IPS DF 4.7 (cell line): Measurements from ENCODE around the gene STARD10.

Experiments used
- DNase-seq: peaks from one replicate; pipeline ENCODE4 v3.0.0-alpha.2; 2013; ENCODE audit warnings: low spot score; ENCODE audit errors: extremely low read depth

The STARD10 gene

DNA sequence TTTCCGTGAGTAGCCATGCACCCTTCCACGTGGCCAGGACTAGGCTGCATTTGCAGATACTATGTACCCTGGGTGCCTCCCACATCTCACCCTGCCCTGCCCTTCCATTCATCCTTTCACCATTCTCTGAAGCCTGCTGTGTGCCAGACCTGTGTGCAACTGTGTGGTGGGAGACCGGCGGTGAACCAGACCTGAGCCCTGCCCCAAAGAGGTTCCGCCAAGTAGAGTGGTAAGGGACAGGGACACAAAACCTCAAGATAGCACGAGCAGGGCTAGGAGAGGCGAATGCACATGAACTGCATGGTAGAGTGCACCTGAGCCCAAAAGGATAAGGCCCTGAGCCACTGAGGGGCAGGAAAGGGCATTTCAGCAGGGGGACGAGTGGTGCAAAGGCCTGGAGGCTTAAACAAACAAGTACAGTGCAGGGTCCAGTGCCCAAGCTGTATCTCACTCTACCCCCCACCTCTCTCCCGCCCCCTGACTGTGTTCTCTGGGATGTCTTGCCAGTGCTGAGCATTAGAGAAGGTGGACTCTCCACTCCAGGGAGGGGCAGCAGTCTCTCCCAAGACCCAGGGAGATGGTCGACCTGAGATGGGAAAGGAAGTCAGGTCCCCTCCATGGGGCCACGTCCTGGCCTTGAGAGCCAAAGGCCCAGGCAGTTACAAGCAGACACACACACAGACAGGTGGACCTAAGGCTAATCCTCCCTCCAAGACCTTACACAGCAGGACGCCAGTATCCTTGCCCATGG, 27.5 kb downstream of the STARD10 start:
- no peak for DNase-seq

DNA sequence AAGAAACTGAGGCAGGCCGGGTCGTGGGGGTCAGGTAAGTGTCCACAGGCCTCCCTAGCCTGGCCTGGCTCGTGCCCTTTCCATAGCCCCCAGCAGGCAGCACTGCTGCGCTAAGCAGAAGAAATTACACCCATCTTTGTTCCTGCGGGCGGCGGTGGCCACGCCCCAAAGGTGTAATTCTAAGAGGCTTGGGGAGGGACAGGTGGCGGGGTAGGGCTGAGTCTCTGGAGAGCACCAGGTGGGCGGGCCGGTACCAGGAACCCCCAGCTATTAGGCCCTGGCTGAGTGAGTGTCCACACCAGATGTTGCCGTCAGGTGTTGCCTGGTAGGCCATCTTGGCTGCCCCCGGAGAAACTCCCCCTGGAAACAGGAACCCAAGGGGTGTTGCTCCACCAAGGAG, 29.3 kb downstream of the STARD10 start:
- DNase-seq: no peak

DNA sequence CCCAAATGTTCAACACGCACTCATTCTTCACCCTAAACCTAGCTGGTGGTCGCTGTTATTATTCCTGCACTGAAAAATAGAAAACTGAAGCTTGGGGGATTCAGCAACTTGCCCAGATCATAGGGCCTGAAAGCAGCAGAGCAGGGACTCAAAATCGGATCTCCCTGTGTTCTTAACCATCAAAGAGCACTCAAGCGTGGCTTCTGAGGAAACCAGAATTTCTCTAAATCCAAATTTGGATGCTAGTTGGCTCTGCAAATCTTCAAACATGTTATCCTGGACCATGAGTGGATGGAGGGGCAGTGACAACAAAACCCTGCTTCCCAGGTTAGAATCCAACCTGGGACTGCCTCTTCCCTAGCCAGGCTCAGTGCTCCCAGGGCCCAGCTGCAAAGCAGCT, 30.0 kb downstream of the STARD10 start:
- no peak for DNase-seq

DNA sequence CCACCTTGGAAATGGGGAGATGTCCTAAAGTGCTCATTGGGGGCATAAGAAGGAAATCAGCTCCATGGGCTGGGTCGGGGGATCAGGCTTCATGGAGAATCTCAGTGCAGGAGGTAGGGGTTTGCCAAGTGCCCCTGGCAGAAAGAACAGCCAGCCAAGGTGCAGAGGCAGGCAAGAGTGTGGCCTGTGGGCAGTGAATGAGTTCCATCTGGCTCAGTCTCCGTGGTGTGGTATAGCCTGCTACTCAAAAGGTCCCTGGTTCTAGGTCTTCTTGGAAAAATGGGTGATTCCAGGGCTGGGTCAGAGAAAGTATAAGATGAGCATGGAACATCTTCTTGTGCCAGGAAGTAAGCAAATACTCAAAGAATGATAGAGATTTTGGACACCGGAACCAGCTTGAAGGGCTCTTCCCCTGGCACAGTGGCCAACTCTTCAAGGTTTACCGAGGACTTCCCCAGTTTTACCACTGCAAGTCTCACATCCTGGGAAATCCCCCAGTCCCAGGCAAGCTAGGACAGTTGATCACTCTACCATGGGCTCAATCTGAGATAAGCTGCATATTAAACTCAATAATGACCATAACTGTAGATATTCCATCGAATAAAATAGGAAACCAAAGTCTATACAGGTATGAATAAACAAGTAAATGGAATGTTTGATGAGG, 31.1 kb downstream of the STARD10 start:
- no peak for DNase-seq

DNA sequence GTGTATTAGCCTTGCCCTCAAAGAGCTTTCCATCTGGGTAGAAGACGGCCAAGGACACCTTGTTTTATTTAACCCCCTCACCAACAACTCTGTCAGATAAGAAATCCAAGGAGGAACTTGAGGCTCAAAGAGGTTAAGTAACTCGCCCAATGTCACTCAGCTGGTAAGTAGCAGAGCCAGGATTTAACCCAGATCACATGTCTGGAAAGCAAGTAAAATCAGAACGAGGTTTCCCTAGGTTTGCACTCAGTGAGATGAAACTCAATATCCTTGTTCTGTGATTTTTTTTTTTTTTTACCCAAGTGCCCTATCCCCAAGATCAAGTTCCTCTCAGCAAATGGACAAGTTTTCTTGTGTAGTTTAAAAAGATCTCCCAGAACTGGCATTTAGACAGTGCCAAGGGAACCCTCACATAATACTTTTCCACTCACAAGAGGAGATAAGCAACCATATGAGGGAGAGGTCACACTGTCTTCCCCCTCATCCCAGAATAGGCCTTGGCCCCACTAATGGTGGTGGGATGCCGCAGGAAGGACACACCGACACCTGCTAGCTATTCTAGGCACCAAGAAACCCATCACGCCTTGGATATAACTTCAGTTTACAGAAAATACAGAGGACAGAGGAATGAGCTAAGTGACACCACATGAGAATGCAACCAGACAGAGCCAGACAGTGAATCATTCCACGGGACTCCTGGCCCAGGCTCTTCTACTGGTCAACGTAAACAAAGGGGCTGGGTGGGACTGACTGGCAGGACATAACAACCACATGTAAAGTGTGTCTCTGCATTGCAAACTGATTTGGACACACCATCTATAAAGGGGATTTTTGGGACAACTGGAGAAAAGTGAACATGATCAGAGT, 33.1 kb downstream of the STARD10 start:
- no peak for DNase-seq

DNA sequence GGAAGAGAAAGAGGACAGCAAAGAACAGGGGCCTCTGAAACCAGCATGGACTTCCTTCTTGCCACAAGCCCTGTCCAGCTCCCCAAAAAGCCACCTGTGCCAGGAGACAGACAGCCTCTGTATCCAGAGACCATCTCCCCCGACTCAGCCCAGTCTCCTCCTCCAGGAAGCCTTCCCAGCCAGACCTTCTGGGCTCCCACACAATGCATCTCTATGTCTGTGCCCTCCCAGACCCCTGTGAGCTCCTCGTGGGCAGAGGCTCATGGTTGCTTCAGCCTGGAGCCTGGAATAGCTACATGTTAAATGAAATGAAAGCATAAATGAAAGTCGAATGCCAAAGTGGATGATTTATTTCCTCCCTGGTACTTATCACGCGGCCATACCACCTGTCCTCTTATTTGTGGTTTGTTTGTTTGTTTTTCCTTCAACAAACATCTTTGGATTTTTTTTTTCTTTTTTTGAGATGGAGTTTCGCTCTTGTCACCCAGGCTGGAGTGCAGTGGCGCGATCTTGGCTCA, 34.3 kb downstream of the STARD10 start:
- DNase-seq: no peak

DNA sequence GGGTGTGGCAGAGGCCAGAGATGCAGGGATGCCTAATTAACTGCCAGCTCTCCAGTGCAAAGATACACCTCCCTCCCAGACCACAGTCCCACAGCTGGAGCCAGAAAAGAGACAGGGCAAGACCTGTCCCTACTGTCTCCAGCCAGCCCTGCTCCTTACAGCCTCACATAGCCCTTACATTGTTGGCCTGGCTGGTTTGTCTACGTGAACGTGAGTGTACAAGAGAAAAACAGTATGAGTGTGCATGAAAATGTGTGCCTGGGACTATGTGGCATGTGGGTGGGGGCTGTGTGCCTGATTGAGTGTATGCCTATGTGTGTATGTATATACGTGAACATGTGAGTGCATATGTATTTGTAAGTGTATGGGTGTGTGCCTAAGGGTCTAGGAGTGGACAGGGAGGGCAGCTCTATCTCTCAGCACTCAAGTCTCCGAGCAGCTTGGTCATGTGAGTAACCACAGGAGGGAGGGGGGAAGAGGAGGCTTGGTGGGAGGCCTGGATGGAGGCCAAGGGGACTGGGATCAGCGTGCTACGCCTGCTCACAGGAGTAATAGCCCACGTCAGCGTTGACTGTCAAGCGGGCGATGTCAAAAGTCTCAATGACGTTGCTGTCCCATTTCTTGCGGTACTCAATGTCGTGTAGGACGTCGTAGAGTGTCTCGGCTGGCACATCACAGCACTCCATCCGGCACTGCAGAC, 35.0 kb downstream of the STARD10 start:
- DNase-seq: no peak

DNA sequence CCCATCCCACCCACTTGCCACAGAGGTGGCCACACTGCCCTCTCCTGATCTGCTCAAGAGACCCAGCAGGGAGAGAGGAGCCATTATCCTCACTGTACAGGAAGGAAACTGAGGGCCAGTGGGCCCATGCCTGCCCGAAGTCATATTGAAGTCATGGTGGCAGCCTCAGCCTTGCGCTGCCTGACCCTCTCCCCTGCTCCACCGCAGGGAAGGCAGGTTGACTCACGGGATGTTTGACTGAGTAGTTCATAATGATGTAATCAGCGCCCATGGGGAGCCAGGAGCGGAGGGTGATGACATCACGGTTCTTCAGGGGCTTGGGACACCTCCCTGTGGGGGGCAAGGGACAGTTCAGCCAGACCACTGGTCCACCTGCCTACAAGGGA, 35.5 kb downstream of the STARD10 start:
- DNase-seq: no peak

DNA sequence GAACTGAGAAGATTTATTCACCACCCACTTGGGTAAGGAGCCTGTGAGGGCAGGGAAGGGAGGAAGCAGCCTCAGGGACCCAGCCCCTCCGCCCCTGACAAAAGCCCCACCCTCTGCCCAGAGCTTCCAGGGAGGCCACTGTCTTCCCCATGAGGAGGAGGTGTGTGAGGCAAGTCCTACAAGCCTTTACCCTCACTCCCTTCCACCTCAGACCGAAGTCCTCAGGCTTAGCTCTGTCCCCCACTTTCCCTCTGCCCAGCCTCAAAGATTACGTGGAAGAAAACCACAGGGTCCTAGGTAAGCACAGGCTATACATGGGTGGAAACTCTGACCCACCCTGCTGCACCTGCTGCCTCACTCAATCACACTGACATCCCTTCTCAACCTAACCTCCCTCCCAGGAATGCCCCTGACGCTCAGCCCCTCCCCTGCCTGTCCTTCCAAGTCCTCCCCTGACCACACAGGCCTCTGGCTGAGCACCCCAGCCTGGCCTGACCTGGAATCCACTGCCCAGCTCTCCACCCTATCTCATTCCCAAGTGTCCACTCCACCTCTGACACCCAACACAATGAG, 38.0 kb downstream of the STARD10 start:
- DNase-seq: no peak

DNA sequence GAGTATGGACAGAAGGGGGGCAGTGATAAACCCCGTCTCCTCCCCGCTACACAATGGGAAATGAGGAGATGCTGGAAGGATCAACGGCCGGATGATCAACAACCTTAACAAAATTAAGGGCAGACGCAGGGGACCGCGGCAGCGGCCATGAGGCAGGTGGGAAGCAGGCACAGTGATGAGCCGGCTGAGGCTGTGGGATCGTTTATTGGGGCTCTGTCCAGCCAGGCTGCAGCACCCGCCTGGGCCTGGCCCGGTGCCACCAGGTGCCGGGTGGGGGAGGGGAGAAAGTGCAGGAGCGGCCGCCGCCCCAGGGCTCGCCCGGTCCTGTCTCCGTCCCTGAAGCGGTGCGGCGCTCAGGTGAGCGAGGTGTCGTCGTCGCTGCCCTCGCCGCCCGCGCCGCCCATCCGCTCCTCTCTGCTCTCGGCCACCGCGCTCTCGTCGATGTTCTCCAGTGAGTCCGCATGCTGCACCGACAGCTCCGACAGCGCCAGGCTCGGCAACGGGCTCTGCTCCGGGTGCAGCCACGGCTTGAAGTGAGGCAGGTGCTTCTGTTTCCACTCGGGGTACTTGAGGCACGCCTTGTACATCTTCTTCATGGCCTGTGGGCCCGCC, 39.2 kb downstream of the STARD10 start:
- DNase-seq: no peak

DNA sequence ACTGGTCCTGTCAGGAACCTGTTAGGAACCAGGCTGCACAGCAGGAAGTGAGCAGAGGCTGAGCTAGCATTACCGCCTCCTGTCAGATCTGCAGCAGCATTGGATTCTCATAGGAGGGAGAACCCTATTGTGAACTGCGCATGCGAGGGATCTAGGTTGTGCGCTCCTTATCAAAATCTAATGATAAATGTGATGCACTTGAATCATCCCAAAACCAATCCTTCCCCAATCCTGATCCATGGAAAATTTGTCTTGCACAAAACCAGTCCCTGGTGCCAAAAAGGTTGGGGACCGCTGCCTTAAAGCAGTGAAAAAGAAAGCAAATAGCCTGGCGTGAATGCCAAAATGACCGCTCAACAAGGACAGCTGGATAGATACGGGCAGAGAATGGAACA, 39.7 kb downstream of the STARD10 start:
- DNase-seq: no peak

DNA sequence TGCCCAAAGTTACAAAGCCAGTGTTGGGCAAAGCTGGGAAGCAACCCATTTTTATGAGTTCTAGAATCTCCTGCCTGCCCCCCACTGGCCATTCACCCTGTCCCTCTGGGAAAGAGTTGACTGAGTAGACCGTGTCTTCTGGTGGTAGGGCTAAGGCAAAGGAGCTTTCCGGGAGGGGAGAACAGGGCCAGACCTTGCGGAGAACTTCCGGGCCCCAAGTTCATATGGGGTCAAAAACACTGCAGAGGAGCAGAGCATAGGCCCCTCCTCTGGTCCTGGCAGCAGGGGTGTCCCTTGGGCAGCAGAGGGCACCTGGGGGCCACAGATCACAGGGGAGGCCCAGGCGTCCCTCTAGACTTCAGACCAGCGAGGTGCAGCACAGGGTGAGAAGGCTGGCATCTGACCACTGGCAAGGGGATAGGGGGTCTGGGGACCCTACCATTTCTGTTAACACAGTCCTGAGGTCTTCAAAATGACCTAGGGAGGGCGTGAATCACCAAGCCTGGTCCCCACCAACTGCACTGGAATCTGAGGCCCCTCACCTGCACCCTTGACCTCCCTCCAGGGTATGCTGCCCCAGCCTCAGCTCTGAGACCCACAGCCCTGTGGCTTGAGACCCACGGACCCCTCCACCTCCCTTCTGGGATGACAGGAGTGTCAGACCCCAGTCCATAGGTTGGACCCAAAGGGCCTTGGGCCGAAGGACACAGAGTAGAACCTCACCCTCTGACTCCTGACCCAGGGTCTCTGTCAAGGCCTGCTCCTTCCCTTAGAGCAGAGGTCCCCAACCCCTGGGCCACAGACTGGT, 40.3 kb downstream of the STARD10 start:
- DNase-seq: no peak

DNA sequence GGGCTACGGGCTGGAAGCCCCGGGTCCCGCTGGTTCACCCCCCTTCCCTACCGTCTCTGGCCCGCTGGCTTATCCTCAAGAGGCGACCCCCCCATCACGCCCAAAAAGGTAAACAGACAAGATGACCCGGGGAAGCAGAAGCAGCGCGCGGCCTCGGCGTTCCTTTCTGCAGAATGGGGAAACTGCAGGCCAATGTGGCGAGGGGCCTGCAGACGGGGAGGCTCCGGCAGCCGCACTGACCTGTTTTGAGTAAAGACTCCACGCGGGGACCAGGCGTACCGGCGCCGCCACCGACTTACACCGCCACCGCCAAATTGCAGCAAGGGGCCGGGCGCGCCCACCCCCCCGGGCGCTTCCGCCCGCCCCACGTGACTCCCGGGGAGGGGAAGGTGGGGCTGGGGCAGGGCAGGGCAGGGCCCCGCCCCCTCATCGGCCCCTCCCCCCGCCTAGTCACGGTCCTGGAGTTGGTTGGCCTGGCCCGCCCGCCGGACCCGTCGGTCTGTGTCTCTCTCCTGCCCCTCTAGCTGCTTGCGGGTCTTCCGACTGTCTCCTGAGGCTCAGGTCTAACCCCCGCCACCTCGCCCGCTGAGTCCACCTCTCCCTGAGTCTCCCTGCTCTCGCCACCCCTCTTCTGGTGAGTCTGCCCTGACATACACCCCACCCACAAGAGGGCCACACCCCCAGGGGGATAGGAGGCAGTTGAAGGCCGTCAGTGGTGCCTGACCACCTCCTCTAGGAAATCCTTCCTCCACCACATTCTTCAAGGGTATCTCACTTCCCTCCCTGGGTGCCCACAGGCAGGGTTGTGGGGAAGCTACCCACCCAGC, 41.5 kb downstream of the STARD10 start, which contains the start of gene ARAP1:
Gene ARAP1, minus strand, starts transcription at position 321 of the 827 bp plus-strand sequence. CDS start 25,280 bp downstream, outside the sequence.
- no peak for DNase-seq

DNA sequence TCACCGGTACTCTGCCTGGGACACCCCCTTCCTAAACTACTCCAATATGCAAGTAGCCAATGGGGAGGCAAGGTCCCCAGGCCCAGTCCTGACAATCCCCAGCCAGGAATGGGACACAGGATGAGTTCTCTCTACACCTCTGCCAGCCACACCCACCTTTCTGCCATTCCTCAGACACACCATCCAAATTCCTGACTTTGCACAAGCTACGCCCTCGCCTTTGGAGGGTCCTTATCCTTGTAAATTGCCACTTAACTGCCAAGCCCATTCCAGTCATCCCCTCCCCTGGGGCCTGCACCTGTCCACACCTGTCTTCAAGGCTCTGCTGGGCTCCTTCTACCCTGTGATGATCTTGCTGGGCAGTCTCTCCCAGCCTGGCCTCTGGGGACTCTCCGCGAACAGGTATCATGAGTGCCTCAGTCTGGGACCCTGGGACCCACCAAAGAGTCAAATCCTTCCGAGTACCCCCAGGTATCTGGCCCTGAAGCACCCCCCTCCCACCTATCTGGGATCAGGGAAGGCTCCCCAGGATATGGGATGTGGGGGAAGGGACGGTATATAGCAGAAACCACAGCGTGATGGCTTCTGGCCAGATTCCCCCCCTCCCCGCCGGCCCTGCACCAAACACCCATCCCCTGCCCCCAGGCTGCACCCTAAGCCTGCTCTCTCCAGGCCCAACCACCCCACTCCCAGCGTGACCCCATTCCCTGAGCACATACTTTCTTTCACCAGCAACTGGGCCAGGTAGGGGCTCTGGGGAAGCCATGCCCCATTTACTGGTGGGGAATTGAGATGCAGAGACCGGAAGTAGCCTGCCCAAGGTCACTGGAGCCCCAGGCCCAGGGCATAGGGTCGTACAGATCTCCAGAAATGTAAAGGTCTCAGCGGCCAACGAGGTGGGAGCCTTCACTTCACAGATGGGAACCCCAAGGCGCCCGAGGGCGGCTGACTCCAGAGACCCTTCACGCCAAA, 42.4 kb downstream of the STARD10 start:
- no peak for DNase-seq

DNA sequence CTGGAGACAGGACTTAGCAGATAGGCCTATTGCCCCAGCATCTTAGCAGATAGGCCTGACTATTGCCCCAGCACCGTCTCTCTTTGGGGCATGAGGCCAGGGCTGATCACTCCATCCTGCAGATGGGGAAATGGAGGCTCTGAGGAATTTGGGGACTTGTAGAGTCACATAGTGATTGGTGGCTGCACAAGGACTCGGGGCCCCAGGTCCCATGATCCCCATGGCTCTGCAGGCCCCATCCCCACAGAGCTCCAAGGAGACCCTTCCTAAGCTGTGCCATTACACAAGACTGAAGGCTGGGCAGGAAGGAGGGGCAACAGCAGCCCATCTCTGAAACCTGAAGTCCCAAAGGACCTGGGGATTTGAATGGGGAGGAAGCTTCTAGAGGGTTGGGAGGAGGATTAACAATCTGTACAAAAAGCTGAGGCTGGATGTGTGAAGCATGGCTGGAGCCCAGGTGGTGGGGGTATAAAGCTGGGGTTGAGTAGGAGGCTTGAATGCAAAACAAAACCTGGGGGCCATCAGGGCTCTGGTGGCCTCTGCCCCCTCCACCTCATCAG, 43.2 kb downstream of the STARD10 start:
- DNase-seq: no peak

DNA sequence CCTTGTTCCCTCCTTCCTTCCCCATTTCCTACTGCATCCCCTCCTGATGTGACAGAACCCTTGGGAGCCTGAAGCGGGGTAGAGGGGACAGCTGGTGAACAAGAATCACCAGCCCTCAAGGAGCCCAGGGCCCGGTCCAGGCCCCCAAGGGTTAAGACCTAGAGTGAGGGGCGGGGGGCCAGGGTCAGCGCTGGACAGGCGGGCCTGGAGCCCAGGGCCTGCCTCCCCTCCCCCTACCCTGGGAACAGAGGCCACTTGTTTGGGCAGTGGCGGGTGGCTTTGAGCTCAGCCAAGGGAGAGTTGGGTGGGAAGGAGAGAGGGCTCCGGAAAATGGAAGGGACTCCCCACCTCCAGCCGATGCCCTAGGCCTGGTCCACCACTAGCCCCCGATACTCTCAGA, 43.8 kb downstream of the STARD10 start:
- no peak for DNase-seq

DNA sequence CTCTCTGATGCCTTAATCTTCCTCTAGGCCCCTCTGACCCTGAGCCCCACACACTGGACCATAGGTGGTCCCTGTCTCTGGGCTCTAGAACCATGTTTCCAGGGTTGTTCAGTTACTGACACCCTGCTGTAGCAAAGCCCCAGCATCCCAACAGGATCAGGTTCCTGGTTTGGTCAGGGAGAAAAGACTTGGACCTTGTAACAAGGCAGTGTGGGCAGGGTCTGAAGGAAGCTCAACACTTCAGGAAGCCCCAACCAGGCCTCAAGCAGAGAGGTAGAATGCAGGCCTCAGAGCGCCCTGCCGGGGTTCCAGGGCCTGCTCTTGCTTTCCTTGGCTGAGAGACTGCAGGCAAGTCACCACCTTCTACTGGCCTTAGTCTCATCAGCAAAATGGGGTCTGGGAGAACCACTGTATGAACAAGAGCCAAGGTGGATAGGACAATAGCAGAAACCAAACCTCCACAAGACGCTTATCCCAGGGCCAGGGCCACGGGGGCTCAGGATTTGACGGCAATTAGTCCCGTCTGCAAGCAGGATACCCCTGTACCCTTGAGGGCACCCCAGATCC, 46.5 kb downstream of the STARD10 start:
- no peak for DNase-seq
